ENCODE data around the gene FOXN1. TPM values are rescaled to one million over a fixed set of nuclear protein-coding genes. Genes with fewer than 3 reads are reported as not detected.
A peak's percentile ranks its signal among the peaks of the same experiment; 100 is the strongest.

FOXN1 gene
- total and polyA plus RNA-seq, 2 of the 13 experiments (the other 11 are each of a cell fraction or from before 2014, with no cell fraction given): 0.01 TPM; not detected in 1

- TF ChIP-seq ZNF430 (CRISPR knock-in tag; IDR thresholded peaks at IDR 0.05): peak; percentile 71
- TF ChIP-seq ZNF30 (CRISPR knock-in tag; IDR thresholded peaks at IDR 0.05): 0 out of 2 replicates have a peak, but pooled peaks have one; percentile 43
- TF ChIP-seq CENPBD1 (CRISPR knock-in tag; IDR thresholded peaks at IDR 0.05; ENCODE audit: borderline replicate concordance, low read depth): 0 out of 2 replicates have a peak, but pooled peaks have one; percentile 59
- TF ChIP-seq PHF21A (CRISPR knock-in tag; IDR thresholded peaks at IDR 0.05): no peak
- 0 out of 2 replicates have a peak, but pooled peaks have one; percentile 55 for TF ChIP-seq ZNF263 (CRISPR knock-in tag; IDR thresholded peaks at IDR 0.05)
- no peak for TF ChIP-seq DR1 (CRISPR knock-in tag; IDR thresholded peaks at IDR 0.05)
- no peak for TF ChIP-seq AKAP8 (CRISPR knock-in tag; IDR thresholded peaks at IDR 0.05)
- no peak for TF ChIP-seq ZNF234 (CRISPR knock-in tag; conservative IDR thresholded peaks at IDR 0.05)
- TF ChIP-seq NFYC (CRISPR knock-in tag; IDR thresholded peaks at IDR 0.05): no peak
- TF ChIP-seq ZNF282 (IDR thresholded peaks at IDR 0.05; ENCODE audit: partially characterized antibody): no peak
- TF ChIP-seq ZNF549 (CRISPR knock-in tag; IDR thresholded peaks at IDR 0.05): no peak
- TF ChIP-seq KMT2A (CRISPR knock-in tag; IDR thresholded peaks at IDR 0.05): 0 out of 2 replicates have a peak, but pooled peaks have one; percentile 46
- no peak for TF ChIP-seq CSRNP1 (CRISPR knock-in tag; IDR thresholded peaks at IDR 0.05)
- 0 out of 2 replicates have a peak, but pooled peaks have one; percentile 32 for TF ChIP-seq TEF (CRISPR knock-in tag; IDR thresholded peaks at IDR 0.05)
- 0 out of 2 replicates have a peak, but pooled peaks have one; percentile 45 for TF ChIP-seq ZNF784 (CRISPR knock-in tag; IDR thresholded peaks at IDR 0.05; ENCODE audit: borderline replicate concordance)
- peak; percentile 32; the same call in 1 of the 2 replicates for TF ChIP-seq ISL2 (CRISPR knock-in tag; IDR thresholded peaks at IDR 0.05)
- TF ChIP-seq KLF16 (CRISPR knock-in tag; IDR thresholded peaks at IDR 0.05): peak in 1 of 2 experiments; percentile 55; a peak in 1 of 4 replicates
- 0 out of 2 replicates have a peak, but pooled peaks have one; percentile 58 for TF ChIP-seq ZNF703 (CRISPR knock-in tag; IDR thresholded peaks at IDR 0.05; ENCODE audit: borderline replicate concordance)
- no peak; the same call in 1 of the 2 replicates for TF ChIP-seq ZNF558 (CRISPR knock-in tag; IDR thresholded peaks at IDR 0.05; ENCODE audit: borderline replicate concordance)
- peak; percentile 61; the same call in 1 of the 2 replicates for TF ChIP-seq ARID4A (CRISPR knock-in tag; IDR thresholded peaks at IDR 0.05; ENCODE audit: borderline replicate concordance)
- TF ChIP-seq ZFP90 (CRISPR knock-in tag; IDR thresholded peaks at IDR 0.05; ENCODE audit: borderline replicate concordance): peak; percentile 56; the same call in 1 of the 2 replicates
Measured at GRCh38 chr17:28552176-28552999, 46.2 kb downstream of the FOXN1 start, which contains the start of gene UNC119 (continued).

All from HepG2 (cell line).